ENCODE results near the gene ZNF467. TPM values are rescaled to one million over a fixed set of nuclear protein-coding genes. Genes with fewer than 3 reads are reported as not detected.

Gene ZNF467
- total RNA-seq, 1 experiment from 2014 or later = 18.1 TPM

DNA sequence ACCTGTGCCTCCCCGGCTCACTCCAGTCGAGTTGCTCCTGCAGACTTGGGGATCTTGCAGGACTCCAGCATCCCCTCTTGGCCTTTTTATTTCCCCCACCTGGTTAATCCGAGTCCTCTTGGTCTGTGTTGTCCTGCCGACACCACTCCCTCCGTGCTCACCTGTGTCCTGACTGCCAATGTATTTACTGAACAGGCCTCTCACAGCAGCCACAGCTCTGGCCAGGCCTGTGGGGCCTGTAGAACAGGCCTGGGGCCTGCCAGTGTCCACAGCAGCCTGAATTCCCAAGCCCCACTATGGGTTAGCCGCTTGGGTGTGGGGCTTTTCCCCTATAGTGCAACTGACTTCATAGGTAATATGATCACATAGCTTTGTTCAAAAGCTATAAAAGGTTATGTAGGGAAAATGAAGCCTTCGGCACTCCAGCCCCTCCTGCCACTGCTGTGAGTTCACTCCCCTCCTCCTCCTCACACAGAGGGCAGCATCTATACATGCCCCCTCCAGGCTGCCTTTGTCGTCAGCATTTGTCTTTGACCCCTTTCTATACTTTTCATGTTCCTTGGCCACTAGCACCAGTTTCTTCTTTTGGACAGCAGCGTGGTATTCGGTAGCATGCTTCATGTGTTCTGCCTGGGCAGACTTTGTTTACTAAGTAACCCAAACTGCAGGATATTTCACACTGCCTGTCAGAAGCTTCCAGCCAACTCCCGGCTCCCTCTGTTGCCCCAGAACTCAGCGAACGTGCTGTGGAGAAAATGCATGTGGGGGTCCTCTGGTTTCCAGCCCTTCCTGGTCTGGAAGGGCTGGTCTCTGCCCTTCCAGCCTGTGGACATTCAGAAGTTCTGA lies 46.1 kb downstream of the ZNF467 start:
- in situ Hi-C loops (cut with HindIII; ENCODE audit: low pct_unique_long_range_greater_than_20kb, low sequenced_read_pairs) = no loop called here
- intact Hi-C loops (cut with micrococcal nuclease; ENCODE audit: unreplicated experiment) = no loop called here
- ChIA-PET POLR2A (no interaction called here), CTCF (no interaction called here)
- no peaks in the 10 kb centered on the region for H3K27me3 ChIP-seq (ENCODE audit: control insufficient read depth, insufficient read depth, low read length)
- DNase-seq (ENCODE audit: low read depth, low spot score) (no peak), ATAC-seq (no peak)
- H3K4me1 ChIP-seq (ENCODE audit: control insufficient read depth, insufficient read depth, low read length) = no peaks in the 10 kb centered on the region
- no peaks in the 10 kb centered on the region for H3K9me3 ChIP-seq (ENCODE audit: control insufficient read depth, insufficient read depth, low read depth, low read length)
- no peaks in the 10 kb centered on the region for H3K36me3 ChIP-seq (ENCODE audit: control insufficient read depth, insufficient read depth, low read length)
- no peak for TF ChIP-seq SIN3A (IDR thresholded peaks at IDR 0.05; ENCODE audit: borderline replicate concordance, insufficient read depth, low read depth, low read length)
- no peak for TF ChIP-seq POLR2AphosphoS5 (IDR thresholded peaks at IDR 0.05; ENCODE audit: low read depth, low read length)
- TF ChIP-seq, protein P1, sequence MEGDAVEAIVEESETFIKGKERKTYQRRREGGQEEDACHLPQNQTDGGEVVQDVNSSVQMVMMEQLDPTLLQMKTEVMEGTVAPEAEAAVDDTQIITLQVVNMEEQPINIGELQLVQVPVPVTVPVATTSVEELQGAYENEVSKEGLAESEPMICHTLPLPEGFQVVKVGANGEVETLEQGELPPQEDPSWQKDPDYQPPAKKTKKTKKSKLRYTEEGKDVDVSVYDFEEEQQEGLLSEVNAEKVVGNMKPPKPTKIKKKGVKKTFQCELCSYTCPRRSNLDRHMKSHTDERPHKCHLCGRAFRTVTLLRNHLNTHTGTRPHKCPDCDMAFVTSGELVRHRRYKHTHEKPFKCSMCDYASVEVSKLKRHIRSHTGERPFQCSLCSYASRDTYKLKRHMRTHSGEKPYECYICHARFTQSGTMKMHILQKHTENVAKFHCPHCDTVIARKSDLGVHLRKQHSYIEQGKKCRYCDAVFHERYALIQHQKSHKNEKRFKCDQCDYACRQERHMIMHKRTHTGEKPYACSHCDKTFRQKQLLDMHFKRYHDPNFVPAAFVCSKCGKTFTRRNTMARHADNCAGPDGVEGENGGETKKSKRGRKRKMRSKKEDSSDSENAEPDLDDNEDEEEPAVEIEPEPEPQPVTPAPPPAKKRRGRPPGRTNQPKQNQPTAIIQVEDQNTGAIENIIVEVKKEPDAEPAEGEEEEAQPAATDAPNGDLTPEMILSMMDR (IDR thresholded peaks at IDR 0.05) = no peak
- no peak for TF ChIP-seq TCF7L2 (IDR thresholded peaks at IDR 0.05; ENCODE audit: low read depth, low read length)
- TF ChIP-seq, protein P2, sequence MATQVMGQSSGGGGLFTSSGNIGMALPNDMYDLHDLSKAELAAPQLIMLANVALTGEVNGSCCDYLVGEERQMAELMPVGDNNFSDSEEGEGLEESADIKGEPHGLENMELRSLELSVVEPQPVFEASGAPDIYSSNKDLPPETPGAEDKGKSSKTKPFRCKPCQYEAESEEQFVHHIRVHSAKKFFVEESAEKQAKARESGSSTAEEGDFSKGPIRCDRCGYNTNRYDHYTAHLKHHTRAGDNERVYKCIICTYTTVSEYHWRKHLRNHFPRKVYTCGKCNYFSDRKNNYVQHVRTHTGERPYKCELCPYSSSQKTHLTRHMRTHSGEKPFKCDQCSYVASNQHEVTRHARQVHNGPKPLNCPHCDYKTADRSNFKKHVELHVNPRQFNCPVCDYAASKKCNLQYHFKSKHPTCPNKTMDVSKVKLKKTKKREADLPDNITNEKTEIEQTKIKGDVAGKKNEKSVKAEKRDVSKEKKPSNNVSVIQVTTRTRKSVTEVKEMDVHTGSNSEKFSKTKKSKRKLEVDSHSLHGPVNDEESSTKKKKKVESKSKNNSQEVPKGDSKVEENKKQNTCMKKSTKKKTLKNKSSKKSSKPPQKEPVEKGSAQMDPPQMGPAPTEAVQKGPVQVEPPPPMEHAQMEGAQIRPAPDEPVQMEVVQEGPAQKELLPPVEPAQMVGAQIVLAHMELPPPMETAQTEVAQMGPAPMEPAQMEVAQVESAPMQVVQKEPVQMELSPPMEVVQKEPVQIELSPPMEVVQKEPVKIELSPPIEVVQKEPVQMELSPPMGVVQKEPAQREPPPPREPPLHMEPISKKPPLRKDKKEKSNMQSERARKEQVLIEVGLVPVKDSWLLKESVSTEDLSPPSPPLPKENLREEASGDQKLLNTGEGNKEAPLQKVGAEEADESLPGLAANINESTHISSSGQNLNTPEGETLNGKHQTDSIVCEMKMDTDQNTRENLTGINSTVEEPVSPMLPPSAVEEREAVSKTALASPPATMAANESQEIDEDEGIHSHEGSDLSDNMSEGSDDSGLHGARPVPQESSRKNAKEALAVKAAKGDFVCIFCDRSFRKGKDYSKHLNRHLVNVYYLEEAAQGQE (IDR thresholded peaks at IDR 0.05; ENCODE audit: insufficient read depth in 1 of 2, low read depth in 2 of 2, low read length in 1 of 2) = no peak
- H3K4me3 ChIP-seq (ENCODE audit: low read depth in 2 of 2, low read length in 2 of 2) = no peak overlapping the region
- H3K27ac ChIP-seq (ENCODE audit: low read length) = no peak overlapping the region
- BruUV-seq (replicated peaks) = no TSS peak

GRCh38 chr7:149725916-149726315 lies 47.5 kb downstream of the ZNF467 start:
- POLR2A ChIA-PET = no interaction called here
- H3K4me1 ChIP-seq (ENCODE audit: control insufficient read depth, insufficient read depth, low read length) = no peaks in the 10 kb centered on the region
- no peaks in the 10 kb centered on the region for H3K27me3 ChIP-seq (ENCODE audit: control insufficient read depth, insufficient read depth, low read length)
- no peak overlapping the region for H3K4me3 ChIP-seq (ENCODE audit: low read depth in 2 of 2, low read length in 2 of 2)
- no peaks in the 10 kb centered on the region for H3K9me3 ChIP-seq (ENCODE audit: control insufficient read depth, insufficient read depth, low read depth, low read length)
- no peak overlapping the region for H3K27ac ChIP-seq (ENCODE audit: low read length)
- intact Hi-C loops (cut with micrococcal nuclease; ENCODE audit: unreplicated experiment) = no loop called here
- DNase-seq (ENCODE audit: low read depth, low spot score) = no peak
- in situ Hi-C loops (cut with HindIII; ENCODE audit: low pct_unique_long_range_greater_than_20kb, low sequenced_read_pairs) = no loop called here
- no peaks in the 10 kb centered on the region for H3K36me3 ChIP-seq (ENCODE audit: control insufficient read depth, insufficient read depth, low read length)
- CTCF ChIA-PET = no interaction called here
- no TSS peak for BruUV-seq (replicated peaks)
- TF ChIP-seq TCF7L2 (IDR thresholded peaks at IDR 0.05; ENCODE audit: low read depth, low read length) (no peak), POLR2AphosphoS5 (IDR thresholded peaks at IDR 0.05; ENCODE audit: low read depth, low read length) (no peak), SIN3A (IDR thresholded peaks at IDR 0.05; ENCODE audit: borderline replicate concordance, insufficient read depth, low read depth, low read length) (no peak)
- TF ChIP-seq, protein P2 (IDR thresholded peaks at IDR 0.05; ENCODE audit: insufficient read depth in 1 of 2, low read depth in 2 of 2, low read length in 1 of 2) = no peak
- TF ChIP-seq, protein P1 (IDR thresholded peaks at IDR 0.05) = no peak
- ATAC-seq = no peak

Measured in Panc1 (cell line).